Colon (tissue), 2 donors: ENCODE results near the gene AKT3.

ENCODE experiments used
- FAIRE-seq: peaks from 2 replicates; lab custom pipeline; 2012; peaks lifted over from hg19 to GRCh38; lab: Jason Lieb, UNC
- donor health status: control.
- donor health status: control.

Gene AKT3

DNA sequence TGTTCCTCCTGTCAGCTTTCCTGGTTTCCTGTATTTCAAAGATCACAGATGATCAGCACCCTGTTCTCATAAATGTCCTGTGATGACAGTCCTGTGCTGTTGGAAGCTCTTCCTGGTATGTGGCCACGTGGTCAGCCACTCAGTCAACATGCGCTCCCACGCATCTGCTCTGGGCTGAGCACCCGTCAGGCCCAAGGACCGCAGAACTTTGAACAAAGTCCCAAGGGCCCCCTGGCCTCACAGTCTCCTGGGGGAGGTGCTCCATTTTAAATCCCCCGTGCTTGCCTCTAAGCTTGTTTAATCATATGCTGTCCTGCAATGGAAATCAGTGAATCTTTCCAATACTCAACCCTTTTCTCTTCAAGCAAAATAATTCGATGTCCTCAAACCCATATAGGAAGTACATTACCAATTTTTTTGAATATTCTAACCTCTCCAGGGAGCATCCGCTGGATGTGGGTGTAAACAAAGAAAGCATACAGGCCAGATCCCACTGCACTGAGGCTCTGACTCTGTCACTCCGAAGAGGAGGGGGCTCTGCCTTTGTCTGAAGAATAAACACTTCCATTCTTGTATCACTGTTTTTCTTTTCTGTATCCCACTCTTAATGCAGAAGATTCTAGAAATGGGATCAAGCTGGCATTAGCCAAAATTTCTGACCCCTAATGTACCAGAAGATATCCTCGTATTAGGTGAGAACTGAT, 343.9 kb downstream of the AKT3 start:
- FAIRE-seq = no peak

DNA sequence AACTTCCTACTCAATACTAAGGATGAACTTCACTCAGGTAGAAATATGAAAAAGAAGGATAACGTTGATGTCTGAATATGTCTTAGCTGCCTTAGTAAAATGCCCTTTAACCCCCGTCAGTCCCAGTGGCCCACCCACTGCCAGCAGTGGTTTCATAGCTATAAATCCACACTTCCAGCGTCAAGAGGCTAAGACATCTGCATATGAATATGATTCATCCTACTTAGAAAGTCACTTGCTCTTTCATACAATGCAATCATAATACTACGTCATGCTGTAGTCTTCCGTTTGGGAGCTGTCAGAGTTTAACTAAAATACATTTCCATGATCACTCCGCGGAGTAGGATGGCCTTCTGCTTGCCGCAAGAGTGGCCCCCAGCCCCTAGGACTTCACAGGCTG, 346.9 kb downstream of the AKT3 start:
- no peak for FAIRE-seq

DNA sequence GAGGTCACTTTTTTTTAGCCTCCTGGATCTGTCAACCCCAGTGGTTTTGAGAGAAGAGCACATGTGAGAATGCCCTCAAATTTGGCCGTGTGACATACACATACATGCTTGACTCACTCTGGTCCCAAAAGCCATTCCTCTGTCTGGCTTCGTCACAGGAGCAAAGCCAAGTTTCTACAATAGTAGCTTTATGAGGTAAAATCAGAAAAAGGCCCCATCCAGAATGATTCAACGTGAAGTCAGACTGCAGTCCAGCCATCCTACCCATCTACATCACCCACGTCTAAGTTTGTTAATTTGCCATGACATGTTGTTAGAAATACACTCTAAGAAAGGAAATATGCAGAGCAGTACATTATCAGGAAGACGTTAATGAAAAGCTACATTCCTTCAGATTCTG, 349.0 kb downstream of the AKT3 start:
- FAIRE-seq = no peak

DNA sequence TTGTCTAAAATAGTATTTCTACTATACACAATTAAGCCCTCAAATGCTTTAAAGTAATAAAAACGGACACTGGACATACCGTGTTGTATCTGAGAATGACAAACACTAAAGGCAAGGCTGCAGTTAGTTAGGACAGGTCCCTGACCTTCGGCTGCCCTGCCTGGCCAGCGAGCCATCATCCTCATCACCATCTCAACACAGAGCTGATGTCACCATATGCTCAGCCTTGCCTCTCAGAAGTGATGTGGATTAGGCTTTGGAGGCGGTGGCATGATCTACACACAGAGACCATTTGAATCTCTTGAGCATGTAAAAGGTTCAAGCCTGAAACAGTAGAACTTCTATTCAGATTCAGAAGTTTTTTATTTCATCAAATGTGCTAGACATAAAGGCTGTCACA, 349.5 kb downstream of the AKT3 start:
- no peak for FAIRE-seq

DNA sequence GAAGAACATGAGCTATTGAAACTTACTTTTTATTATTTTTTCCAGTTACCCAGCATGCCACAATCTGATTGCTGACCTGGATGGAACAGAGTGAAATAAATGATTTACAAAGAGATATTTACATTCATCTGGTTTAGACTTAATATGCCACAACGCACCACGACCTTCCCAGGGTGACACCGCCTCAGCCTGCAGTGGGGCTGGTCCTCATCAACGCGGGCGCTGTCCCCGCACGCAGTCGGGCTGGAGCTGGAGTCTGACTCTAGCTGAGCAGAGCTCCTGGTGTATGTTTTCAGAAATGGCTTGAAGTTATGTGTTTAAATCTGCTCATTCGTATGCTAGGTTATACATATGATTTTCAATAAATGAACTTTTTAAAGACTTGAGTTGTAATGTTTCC, 350.3 kb downstream of the AKT3 start:
- no peak for FAIRE-seq

DNA sequence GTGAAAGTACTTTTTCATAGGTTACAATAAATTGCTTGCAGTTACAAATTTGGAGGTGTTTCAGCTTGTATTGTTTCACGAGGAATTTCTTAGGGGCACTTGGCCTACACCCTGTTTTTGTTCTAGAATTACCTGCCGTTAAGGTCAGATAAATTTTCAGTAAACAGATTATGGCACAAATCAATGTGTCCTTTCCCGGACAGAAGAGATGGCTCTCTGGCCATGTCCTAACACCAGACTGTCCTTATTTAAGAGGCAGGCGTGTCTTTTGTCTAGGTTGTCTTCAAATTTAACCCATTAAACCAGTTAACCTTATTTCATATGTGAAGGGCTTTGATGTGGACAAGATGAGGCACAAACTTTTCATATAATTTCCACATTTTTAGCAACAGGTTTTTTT, 350.8 kb downstream of the AKT3 start:
- no peak for FAIRE-seq

DNA sequence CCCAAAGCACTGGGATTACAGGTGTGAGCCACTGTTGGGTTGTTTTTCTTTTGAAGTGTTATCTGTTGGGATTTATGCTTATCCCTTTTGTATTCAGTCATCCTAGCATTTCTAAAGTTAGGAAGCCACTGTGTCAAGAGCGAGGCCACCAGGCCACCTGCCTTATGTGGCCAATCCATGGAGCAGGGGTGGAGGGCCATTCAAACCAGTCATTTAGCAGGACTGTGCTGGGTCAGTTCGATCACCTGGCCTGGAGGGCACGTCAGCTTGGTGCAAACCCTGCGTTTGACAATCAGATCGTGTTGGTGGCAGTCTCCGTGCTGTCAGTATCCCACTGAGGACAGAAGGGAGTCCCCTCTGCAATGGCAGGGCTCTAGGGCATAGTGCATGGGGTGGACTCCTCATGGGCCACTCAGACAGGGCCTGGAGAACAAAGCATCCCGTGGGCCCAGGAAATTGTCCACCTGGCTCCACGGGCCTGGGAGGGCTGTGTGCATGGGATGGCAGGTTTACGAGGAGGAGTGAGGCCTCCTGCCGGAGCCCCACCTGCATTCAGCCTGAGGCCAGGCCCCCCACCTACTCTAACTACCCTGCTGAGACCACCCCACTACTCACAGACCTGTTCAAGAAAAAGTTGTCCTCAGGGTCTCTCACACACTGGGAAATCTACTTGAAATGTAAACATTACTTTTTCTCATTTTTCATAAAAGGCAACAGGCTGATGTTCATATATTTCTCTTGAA, 351.9 kb downstream of the AKT3 start:
- FAIRE-seq = no peak

DNA sequence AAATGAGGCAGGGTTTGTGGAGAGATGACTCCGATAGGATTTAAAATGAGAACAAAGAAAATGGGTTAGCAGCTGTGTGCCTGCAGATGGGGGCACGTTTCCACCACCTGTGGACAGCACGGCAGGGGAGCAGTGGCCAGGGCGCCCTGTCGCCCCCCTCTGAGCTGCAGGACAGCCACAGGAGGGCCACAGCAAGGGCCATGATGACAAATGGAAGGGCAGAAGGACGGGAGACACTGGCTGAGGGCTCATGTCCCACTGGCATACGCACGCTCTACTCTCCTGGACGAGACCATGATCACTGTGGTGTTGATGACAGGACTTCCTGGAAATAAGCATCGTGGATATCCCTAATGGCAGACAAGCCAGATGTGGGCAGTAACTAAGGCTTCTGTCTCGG, 353.2 kb downstream of the AKT3 start:
- FAIRE-seq = no peak

DNA sequence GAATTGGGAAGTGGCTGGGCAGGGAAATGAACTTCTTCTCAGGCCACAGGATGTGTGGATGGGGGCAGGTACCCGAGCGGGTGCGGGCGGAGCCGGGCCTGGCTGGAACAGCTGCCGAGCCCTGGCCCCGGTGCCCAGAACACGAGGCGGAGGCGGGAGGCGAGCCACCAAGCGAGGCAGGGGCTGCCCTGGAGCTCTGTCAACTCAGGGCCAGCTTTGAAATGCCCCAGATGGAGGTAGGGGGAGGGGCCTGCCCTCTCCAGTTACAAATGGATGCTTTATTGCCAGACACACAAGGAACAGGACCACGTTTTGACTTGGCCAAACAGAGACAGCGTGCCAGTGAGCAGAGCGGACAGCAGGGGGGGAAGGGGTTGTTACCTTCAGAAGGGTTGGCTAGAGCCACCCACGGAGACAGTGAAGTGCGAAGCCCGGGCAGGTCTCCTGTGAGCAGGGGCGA, 353.8 kb downstream of the AKT3 start:
- no peak for FAIRE-seq

DNA sequence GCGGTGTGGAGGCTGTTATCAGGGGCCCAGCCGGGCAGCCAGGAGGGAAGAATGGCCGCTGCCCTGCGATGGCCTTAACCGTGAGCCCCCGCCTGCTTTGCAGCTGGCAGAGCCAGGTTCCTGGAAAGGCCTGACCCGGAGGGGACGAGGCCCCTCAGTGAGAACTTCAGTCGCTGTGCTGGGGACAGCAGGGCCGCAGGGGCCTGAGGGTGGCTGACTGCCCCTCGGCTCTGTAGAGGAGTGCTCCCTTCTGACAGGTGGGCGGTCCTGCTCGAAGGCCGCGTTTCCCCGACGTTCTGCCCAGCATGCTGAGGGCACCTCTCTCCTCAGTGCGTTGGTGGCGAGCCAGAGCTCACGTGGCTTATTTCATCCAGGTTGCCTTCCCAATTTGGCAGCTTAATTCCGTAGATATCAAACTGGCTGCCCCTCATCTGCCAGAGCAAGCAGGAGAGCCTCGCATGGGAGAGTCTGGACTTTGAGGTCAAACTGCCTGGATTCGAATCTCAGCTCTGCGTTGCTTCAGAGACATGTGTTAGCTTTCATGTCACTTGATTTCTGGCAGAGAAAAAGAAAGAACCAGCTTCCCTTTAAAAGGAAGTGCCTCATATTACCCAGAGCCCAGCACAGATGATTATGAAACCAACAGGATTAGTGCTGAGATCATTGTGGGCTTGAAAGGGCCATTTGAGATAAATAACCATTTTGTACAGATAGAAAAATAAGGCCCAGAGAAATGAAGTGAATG, 354.4 kb downstream of the AKT3 start:
- no peak for FAIRE-seq

DNA sequence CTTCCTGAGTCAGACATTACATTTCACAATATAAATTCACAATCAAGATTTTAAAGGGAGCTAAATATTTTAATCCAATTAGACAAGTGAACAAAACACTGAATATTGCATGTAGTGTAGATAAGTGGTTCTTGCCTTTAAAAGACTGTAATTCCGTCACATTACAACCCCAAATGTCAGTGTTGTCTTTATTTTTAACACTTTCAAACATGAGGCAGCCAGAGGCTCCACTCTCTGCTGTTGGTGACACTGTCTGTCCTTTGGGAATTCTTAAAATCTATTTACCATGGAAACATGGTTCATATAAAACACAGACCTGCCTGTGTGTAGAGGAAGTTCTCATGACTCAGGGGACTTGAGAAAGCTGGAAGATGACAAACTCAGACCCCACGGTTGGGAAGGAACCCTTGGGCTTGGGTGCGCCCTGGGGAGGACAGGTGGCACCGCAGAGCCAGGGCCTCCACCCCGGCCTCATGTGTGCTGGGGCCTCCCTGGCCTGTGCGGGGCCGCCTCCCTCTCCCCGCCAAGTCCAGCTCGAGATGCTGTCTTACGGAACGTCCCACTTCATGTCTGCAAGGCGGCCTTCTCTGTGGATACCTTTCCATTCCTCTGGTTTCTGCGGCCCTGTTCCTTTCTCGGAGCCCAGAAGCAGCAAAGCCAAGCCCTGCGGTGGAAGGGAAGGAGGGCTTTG, 355.2 kb downstream of the AKT3 start:
- FAIRE-seq = no peak

DNA sequence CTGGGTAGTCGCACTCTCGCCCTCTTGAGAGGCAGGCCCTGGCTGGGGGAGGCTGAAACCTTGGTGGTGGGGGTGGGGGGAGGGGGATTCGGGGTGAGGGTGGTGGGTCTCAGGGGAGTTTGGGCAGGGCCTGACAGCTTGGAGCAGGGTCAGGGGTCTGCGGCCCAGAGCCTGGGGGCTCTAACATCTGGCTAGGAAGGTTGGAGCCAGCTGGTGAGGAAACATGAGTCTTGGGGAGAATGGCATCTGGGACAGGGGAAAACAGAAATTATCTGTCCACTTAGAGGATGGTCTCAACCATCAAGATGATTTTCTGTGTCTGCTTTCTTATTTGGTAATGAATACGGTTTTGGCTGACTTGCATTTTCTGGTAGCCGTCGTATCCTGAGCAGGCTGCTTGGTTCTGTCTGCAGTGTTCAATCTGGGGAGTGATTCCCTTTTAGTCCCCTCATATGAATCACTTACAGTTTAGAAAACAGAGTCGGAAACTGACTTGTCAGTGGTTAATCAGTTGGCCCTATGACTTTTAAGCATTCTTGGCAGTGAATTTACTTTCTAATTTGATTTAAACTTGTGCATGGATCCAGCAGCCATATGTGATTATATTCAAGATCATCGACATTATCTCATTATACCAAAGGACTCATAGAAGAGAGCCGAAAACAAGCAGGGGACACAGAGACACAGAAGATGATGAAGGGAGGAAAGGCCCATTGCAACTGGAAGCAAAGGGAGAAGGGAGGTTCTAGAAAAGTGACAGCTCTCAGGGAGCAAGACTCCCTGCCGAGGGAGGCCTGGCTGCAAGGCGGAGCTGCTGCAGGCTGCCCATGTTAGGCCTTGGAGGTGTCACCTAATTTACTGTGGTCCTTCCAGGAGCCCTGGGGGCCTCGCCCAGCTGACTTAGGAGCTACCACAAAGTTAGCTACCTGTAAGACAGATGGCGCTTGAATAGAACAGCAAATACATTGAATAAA, 356.6 kb downstream of the AKT3 start:
- no peak for FAIRE-seq

DNA sequence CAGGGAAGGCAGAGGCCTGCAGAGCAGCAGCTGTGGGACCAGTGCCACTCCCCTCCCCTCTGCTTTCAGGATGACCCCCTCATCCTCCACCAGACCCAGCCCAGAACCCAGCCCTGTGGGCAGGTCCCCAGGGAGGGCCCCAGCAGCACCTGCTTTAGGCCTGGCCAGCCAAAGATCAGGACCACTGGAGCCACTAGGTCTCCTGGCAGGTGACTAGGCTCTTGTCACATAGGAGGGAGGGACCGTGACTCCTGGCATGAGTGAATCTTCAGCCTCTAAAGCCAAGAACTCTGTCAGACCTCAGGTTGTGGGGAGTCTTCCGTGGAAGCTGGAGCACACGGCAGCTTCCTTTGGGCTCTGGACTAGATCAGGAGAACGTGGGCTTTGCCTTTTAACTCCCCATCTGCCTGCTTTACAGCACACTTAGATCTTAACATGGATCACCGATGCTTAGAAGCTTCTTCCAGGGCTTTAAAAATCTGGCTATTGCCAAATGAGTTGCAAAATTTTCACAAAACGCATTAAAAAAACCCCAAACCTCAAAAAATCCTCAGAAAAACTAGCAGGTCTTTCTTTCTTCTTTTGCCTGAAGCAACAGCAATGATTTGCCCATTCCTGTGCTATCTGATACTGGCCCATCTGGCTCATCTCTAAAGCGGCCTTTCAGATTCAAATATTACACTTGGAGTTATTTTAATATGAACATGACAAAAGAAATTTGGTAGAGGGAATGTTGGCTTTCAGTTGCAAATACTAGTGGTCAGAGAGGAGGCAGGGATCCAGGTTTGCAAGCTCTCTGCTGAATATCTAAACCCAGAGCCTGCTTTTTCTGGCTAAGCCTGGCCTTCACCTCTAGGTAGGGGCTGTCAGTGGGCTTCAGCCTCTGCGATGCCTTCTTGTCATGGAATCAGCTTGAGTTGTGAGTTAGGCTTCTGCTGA, 359.0 kb downstream of the AKT3 start:
- no peak for FAIRE-seq

DNA sequence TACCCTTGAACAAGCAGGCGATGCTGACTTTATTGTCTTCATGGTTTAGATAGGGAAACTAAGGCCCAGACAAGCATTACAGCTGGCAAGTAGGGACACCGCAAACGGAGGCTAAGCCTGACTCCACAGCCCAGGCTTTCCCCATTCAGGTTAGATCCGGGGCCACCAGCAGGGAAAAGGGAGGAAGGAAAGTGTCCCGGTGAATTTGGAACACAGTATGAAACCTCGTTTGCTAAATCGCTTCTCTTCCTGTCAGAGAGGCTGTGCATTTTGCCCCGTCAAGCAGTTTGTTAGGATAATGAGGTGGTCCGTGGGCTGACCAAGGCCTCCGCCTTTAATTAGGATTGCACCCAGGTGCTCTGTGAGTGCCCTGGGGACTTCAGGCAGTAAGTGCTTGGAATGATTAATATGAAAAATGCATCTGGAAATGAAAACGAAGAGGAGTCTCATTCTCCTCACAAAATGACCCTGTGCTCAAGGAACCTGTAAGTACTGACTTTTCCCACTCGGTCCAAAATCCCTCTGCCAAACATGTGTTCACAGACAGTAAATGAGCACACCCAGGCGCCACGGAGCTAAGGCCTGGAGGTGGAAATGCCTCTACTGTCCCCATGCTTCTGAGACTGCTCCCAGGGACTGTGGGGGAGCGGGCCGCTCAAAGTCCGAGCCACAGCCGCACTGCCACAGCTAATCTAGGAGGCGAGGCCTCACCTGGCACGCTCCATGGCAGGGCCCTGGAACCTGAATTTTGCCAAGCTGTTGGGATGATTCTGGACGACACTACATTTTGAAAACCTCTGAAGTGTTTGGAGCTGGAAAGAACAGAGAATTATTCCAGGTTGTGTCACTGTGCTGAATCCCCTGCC, 360.1 kb downstream of the AKT3 start:
- no peak for FAIRE-seq

DNA sequence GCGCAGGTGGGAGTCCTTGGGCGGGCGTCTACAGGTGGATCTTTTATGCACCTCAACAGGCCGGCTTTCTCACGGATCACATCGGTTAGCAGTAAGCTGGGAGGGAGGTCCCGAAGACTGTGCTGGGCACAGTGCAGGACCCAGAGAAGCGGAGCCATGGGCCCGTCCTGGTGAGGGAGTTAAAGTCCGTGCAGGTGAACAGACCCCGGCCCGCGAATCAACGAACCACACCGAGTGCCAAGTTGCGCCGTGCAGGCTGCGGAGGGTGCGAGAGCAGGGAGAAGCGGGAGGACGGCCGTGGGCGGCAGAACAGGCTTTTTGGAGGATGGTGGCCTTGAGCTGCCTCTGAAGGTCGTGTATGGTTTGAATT, 360.9 kb downstream of the AKT3 start:
- FAIRE-seq = no peak

DNA sequence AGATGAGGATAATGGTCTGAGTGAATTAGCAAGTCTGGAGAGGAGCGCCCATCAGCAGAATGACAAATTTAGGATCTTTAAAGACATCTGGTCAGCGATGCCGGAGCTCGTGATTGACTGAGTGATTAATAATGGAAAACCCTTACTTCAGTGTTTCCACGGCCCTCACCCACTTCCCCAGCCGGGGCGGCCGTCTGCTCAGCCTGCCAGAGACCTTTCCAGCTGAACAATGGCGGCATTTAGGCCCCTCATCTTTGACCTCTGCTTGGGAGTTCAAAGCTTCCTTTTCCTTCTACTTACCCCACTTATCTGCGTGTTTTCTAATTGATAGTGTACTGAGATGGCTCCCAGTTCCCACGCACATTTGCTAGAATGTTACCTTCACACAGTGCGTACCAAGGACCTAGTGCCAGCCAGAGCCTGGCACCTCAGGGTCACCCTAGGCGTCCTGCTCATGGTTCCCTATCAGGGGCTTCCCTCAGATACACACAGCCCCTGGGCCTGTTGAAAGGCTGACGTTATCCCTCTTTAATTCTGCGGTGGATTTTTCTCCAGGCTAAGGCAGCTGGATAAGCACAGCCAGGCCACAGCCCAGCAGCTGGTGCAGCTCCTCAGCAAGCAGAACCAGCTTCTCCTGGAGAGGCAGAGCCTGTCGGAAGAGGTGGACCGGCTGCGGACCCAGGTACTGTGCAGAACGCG, 361.4 kb downstream of the AKT3 start:
- no peak for FAIRE-seq

DNA sequence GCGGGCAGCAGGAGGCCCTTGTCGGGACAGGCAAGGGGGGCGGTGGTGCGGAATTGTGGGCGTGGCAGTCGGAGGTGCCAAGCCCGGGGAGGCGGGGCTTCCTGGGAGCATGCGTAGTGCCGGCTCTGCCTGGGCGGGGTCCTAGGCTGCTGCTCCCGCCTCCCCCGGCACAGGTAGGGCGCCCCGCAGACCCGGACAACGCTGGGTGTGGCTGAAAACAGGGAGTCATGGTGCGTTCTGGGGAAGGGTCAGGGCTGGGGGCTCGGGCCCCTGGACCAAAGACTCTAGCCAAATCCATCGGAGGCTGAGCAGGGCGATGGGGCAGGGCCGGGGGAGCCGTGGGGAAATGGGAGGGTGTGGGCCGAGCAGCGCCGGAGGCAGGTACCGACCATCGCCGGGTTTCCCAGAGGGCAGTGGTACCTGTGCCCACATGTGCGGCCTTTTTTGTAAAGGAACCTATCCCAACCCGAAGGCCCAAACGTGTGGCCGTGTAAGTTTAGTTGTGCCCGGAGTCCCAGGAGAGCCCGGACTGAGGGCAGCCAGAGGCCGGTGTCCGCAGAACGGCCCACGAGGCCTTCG, 362.3 kb downstream of the AKT3 start:
- no peak for FAIRE-seq

DNA sequence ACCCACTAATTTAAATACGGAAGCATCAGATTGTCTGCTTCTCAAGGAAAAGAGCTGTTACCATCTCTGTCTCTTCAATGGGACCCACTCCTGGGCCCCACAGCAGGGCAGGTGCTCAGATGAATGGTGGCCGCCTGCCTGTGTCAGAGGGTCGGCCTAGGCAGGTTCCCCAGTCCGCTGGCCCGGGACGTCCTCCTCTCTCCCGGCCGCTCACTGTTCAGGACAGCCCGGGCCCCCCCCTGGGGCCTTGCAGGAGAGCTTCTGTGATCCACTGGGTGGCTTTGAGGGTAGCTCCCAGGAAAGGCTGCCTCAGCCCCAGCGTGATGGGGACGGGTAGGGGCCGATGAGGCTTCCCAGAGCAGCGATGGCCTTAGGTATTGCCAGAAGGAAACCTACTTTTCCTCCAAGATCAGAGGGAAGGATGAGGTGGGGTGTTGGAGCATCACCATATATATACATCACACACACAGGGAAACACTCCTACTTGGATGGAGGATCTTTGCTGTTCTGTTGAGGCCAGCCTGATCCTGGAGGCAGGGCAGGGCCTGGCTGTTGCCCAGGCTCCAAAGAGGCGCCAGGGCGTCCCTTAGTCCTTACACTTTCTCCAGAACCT, 362.9 kb downstream of the AKT3 start:
- no peak for FAIRE-seq
